HG03571 (cell line): Measurements from ENCODE around the gene HOXA9.

Experiments
- ATAC-seq: cut with Tn5 transposase; IDR thresholded peaks from one replicate; pipeline ENCODE4 v1.9.1; 2021; ENCODE audit not compliant: unreplicated experiment

The HOXA9 gene

GRCh38 chr7:27165089-27165995, at the start of gene HOXA9:
Gene HOXA9, minus strand, starts transcription at chr7:27165537. Its CDS starts 80 bp downstream, at chr7:27165457.
- no peak for ATAC-seq

GRCh38 chr7:27214239-27214950, 49.1 kb upstream of the HOXA9 start:
- no peak for ATAC-seq

- no peak for ATAC-seq
Observed at GRCh38 chr7:27213433-27214238, 48.3 kb upstream of the HOXA9 start.

- no peak for ATAC-seq
Observed at GRCh38 chr7:27212497-27213432, 47.4 kb upstream of the HOXA9 start.

DNA sequence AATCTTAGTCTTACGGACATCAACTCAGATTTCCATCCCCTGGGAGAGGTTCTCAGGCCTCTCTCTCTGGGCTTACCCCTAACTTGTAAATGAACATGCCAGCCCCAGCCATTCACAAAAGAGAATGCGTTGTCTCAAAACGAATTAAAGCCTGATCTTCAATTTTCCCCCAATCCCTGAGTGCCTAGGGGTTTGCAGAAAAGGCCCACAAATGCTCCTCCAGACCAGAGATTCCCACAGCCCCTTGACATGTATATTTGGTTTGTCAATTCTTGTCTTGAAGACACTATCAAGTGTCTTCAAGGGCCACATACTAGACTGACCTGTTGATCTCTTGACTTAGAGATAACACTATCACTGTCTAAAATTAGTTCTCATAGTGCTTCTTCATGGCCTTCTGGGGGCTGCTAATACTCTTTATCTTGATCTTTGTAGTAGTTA, 46.4 kb upstream of the HOXA9 start:
- ATAC-seq = no peak

DNA sequence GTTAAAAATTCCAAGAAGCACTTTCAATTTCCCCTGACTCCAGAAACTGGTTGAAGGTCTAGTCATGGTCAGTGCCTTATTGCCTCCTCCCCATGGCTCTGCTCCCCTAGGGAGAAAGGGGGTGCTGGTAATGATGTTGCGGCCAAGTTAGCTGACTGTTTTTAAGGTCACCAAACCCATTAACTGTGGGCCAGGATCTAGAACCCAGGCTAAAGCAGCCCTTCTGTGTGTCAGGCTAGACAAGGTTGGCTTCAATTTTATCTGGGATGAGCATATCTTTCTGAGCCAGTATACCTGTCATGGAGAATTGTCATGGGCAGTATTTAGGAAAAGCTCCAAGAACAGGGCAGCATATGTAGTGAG, 45.7 kb upstream of the HOXA9 start:
- no peak for ATAC-seq

- ATAC-seq = no peak
Observed at GRCh38 chr7:27210441-27211083, 45.2 kb upstream of the HOXA9 start.

- no peak for ATAC-seq
Observed at GRCh38 chr7:27209933-27210440, 44.6 kb upstream of the HOXA9 start.

DNA sequence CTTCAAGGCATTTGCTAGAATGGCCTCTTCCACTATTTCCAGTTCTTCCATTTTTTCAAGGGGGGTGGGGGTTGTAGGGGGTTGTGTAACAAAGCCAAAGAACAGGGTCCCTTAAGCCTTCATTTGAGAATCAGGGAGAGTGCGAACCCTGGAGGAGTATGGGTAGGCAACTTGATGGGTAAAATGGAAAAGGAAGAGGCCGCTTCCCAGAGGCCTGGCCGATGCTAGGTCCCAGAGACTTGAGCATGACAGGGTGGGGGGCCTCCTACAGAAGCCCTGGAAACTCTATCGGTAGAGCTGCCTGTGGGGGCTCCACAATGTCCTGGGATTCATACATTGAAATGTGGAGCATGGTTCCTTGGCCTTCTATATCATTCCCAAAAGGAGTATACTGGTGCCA, 43.7 kb upstream of the HOXA9 start:
- no peak for ATAC-seq

GRCh38 chr7:27207348-27207985, 42.1 kb upstream of the HOXA9 start:
- ATAC-seq = no peak

GRCh38 chr7:27205325-27206280, 40.3 kb upstream of the HOXA9 start:
- ATAC-seq = no peak

- no peak for ATAC-seq
Observed at GRCh38 chr7:27204851-27205322, 39.5 kb upstream of the HOXA9 start.

- ATAC-seq = no peak
Observed at GRCh38 chr7:27203964-27204594, 38.7 kb upstream of the HOXA9 start.

GRCh38 chr7:27203365-27203953, 38.1 kb upstream of the HOXA9 start:
- ATAC-seq = no peak

DNA sequence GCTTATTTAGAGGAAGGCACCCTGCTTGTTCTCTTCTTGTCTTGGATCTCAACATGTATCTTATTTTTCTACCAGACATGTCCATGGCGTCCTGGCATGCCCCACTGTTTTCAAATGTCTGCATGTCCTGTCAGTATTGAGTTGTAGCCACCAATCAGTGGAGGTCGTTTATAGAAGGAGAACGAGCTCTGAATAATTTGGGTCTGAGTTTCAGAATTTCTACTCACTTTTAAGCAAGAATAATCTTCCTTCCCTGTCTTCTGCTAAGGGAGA, 37.5 kb upstream of the HOXA9 start:
- no peak for ATAC-seq

DNA sequence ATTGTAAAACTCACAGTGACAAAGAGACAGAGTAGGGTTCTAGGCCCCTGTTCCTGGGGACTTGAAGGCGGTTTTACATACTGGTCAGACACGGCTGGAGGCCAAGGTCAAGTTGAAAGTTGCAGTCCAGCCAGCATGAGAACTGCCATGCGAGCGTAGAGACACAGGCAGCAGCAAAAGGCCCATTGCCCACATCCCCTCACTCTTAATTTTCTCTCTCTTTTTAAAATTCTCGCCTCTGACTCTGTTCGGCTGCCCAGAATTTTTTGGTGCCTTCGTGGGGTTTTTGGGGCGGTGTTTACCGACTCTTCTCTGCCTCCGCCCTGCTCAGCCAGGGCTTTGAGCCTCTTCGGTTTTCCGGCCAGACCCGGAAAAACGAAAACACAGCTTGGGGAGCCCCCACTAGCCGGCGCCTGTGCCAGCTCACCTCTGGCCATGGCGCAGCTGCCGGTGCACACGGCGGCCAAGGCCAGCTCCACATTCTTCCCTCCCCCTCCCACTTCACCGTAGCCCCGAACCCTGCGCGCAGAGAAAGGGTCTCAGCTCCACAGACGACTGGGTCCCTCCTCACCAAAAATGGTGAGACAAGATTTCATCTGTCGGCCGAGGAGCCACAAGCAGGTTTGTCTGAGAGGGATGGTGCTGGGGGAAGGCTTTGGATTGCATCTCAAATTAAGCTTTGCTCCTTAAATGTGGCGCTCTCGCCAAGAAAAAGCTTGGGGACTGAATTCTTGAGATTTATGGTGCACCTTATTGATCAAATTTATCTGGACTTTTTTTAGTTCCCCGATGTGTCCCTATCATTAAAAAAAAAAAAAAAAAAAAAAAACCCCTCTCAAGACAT, 36.9 kb upstream of the HOXA9 start:
- ATAC-seq = no peak
